Measurements from ENCODE around the gene MLKL.

GRCh38 chr16:74735162-74735452 lies 34.4 kb upstream of the MLKL start:
- TF ChIP-seq CTCF (IDR thresholded peaks at IDR 0.05) (no peak), POLR2AphosphoS5 (IDR thresholded peaks at IDR 0.05) (no peak), EP300 (IDR thresholded peaks at IDR 0.05) (no peak)
